Measurements from ENCODE around the gene CFAP100. TPM values are rescaled to one million over a fixed set of nuclear protein-coding genes. Genes with fewer than 3 reads are reported as not detected.

Gene CFAP100
- total and polyA plus RNA-seq, 4 donors = not detected

GRCh38 chr3:126432361-126433104 lies 37.8 kb downstream of the CFAP100 start:
- no peak for ATAC-seq (ENCODE audit: low FRiP score)
- H3K27me3 ChIP-seq (ENCODE audit: control insufficient read depth in 1 of 2, insufficient read depth in 2 of 2, low read length in 1 of 2) = no peaks in the 10 kb centered on the region
- intact Hi-C loops (cut with DNase I) = no loop called here
- no peak overlapping the region for H3K27ac ChIP-seq (ENCODE audit: low read depth in 1 of 2, low read length in 2 of 2)
- H3K4me1 ChIP-seq (ENCODE audit: control insufficient read depth in 1 of 2, insufficient read depth in 2 of 2, low read length in 2 of 2) = no peaks in the 10 kb centered on the region
- DNase-seq = no peak
- 81 to 82% methylated on average over 4 of the region's 4 CpGs for WGBS, 2 donors
- peaks cover 5% of the 10 kb centered on the region for H3K9me3 ChIP-seq (ENCODE audit: control insufficient read depth, low read length)
- H3K36me3 ChIP-seq (ENCODE audit: control insufficient read depth in 1 of 2, insufficient read depth in 2 of 2, low read length in 1 of 2) = no peaks in the 10 kb centered on the region
- no peak overlapping the region for H3K4me3 ChIP-seq (ENCODE audit: low read length in 2 of 2)

GRCh38 chr3:126433105-126433430 lies 38.4 kb downstream of the CFAP100 start:
- intact Hi-C loops (cut with DNase I) = no loop called here
- Histone ChIP-seq H3K27me3 (ENCODE audit: control insufficient read depth in 1 of 2, insufficient read depth in 2 of 2, low read length in 1 of 2) (no peaks in the 10 kb centered on the region), H3K4me1 (ENCODE audit: control insufficient read depth in 1 of 2, insufficient read depth in 2 of 2, low read length in 2 of 2) (no peaks in the 10 kb centered on the region), H3K36me3 (ENCODE audit: control insufficient read depth in 1 of 2, insufficient read depth in 2 of 2, low read length in 1 of 2) (no peaks in the 10 kb centered on the region), H3K27ac (ENCODE audit: low read depth in 1 of 2, low read length in 2 of 2) (no peak overlapping the region), H3K9me3 (ENCODE audit: control insufficient read depth, low read length) (peaks cover 3% of the 10 kb centered on the region), H3K4me3 (ENCODE audit: low read length in 2 of 2) (no peak overlapping the region)
- DNase-seq (no peak), ATAC-seq (ENCODE audit: low FRiP score) (no peak)
- WGBS, 2 donors = 95 to 97% methylated on average over 6 of the region's 6 CpGs

- no peaks in the 10 kb centered on the region for H3K4me1 ChIP-seq (ENCODE audit: control insufficient read depth in 1 of 2, insufficient read depth in 2 of 2, low read length in 2 of 2)
- H3K27ac ChIP-seq (ENCODE audit: low read depth in 1 of 2, low read length in 2 of 2) = no peak overlapping the region
- ATAC-seq (ENCODE audit: low FRiP score) (no peak), DNase-seq (no peak)
- intact Hi-C loops (cut with DNase I) = no loop called here
- H3K9me3 ChIP-seq (ENCODE audit: control insufficient read depth, low read length) = peaks cover 3% of the 10 kb centered on the region
- no peaks in the 10 kb centered on the region for H3K27me3 ChIP-seq (ENCODE audit: control insufficient read depth in 1 of 2, insufficient read depth in 2 of 2, low read length in 1 of 2)
- 81 to 93% methylated on average over 13 of the region's 13 CpGs for WGBS, 2 donors
- H3K4me3 ChIP-seq (ENCODE audit: low read length in 2 of 2) = no peak overlapping the region
- peaks cover 0 to 2% of the 10 kb centered on the region in 2 donors for H3K36me3 ChIP-seq (ENCODE audit: control insufficient read depth in 1 of 2, insufficient read depth in 2 of 2, low read length in 1 of 2)
Observed at GRCh38 chr3:126433496-126434263, 39.0 kb downstream of the CFAP100 start.

GRCh38 chr3:126434264-126434590 lies 39.5 kb downstream of the CFAP100 start:
- Histone ChIP-seq H3K4me3 (ENCODE audit: low read length in 2 of 2) (no peak overlapping the region), H3K4me1 (ENCODE audit: control insufficient read depth in 1 of 2, insufficient read depth in 2 of 2, low read length in 2 of 2) (no peaks in the 10 kb centered on the region), H3K27ac (ENCODE audit: low read depth in 1 of 2, low read length in 2 of 2) (no peak overlapping the region), H3K9me3 (ENCODE audit: control insufficient read depth, low read length) (peaks cover 3% of the 10 kb centered on the region), H3K36me3 (ENCODE audit: control insufficient read depth in 1 of 2, insufficient read depth in 2 of 2, low read length in 1 of 2) (peaks cover 0 to 2% of the 10 kb centered on the region in 2 donors), H3K27me3 (ENCODE audit: control insufficient read depth in 1 of 2, insufficient read depth in 2 of 2, low read length in 1 of 2) (no peaks in the 10 kb centered on the region)
- intact Hi-C loops (cut with DNase I) = no loop called here
- DNase-seq (no peak), ATAC-seq (ENCODE audit: low FRiP score) (no peak)
- 94 to 98% methylated on average over 6 of the region's 6 CpGs for WGBS, 2 donors

- ATAC-seq (ENCODE audit: low FRiP score) = no peak
- H3K27me3 ChIP-seq (ENCODE audit: control insufficient read depth in 1 of 2, insufficient read depth in 2 of 2, low read length in 1 of 2) = no peaks in the 10 kb centered on the region
- DNase-seq = no peak
- no peak overlapping the region for H3K4me3 ChIP-seq (ENCODE audit: low read length in 2 of 2)
- H3K36me3 ChIP-seq (ENCODE audit: control insufficient read depth in 1 of 2, insufficient read depth in 2 of 2, low read length in 1 of 2) = peaks cover 0 to 2% of the 10 kb centered on the region in 2 donors
- H3K27ac ChIP-seq (ENCODE audit: low read depth in 1 of 2, low read length in 2 of 2) = no peak overlapping the region
- H3K4me1 ChIP-seq (ENCODE audit: control insufficient read depth in 1 of 2, insufficient read depth in 2 of 2, low read length in 2 of 2) = no peaks in the 10 kb centered on the region
- WGBS, 2 donors = 93 to 94% methylated on average over 8 of the region's 8 CpGs
- intact Hi-C loops (cut with DNase I) = no loop called here
- H3K9me3 ChIP-seq (ENCODE audit: control insufficient read depth, low read length) = peaks cover 3% of the 10 kb centered on the region
Observed at GRCh38 chr3:126434931-126435411, 40.3 kb downstream of the CFAP100 start.

- WGBS, 2 donors = 92 to 96% methylated on average over 14 of the region's 14 CpGs
- Histone ChIP-seq H3K4me1 (ENCODE audit: control insufficient read depth in 1 of 2, insufficient read depth in 2 of 2, low read length in 2 of 2) (no peaks in the 10 kb centered on the region), H3K27ac (ENCODE audit: low read depth in 1 of 2, low read length in 2 of 2) (no peak overlapping the region), H3K36me3 (ENCODE audit: control insufficient read depth in 1 of 2, insufficient read depth in 2 of 2, low read length in 1 of 2) (peaks cover 0 to 2% of the 10 kb centered on the region in 2 donors), H3K9me3 (ENCODE audit: control insufficient read depth, low read length) (peaks cover 3% of the 10 kb centered on the region), H3K4me3 (ENCODE audit: low read length in 2 of 2) (no peak overlapping the region), H3K27me3 (ENCODE audit: control insufficient read depth in 1 of 2, insufficient read depth in 2 of 2, low read length in 1 of 2) (no peaks in the 10 kb centered on the region)
- no peak for DNase-seq
- no peak for ATAC-seq (ENCODE audit: low FRiP score)
- intact Hi-C loops (cut with DNase I) = no loop called here
Observed at GRCh38 chr3:126435456-126436315, 41.0 kb downstream of the CFAP100 start.

- Histone ChIP-seq H3K27me3 (ENCODE audit: control insufficient read depth in 1 of 2, insufficient read depth in 2 of 2, low read length in 1 of 2) (no peaks in the 10 kb centered on the region), H3K4me3 (ENCODE audit: low read length in 2 of 2) (no peak overlapping the region), H3K9me3 (ENCODE audit: control insufficient read depth, low read length) (no peaks in the 10 kb centered on the region), H3K27ac (ENCODE audit: low read depth in 1 of 2, low read length in 2 of 2) (no peak overlapping the region), H3K4me1 (ENCODE audit: control insufficient read depth in 1 of 2, insufficient read depth in 2 of 2, low read length in 2 of 2) (no peaks in the 10 kb centered on the region), H3K36me3 (ENCODE audit: control insufficient read depth in 1 of 2, insufficient read depth in 2 of 2, low read length in 1 of 2) (peaks cover 0 to 5% of the 10 kb centered on the region in 2 donors)
- 94% methylated on average over 18 of the region's 18 CpGs for WGBS, 2 donors
- intact Hi-C loops (cut with DNase I) = no loop called here
- DNase-seq (no peak), ATAC-seq (ENCODE audit: low FRiP score) (no peak)
Observed at GRCh38 chr3:126436826-126437717, 42.4 kb downstream of the CFAP100 start.

GRCh38 chr3:126438186-126438585 lies 43.5 kb downstream of the CFAP100 start:
- intact Hi-C loops (cut with DNase I) = no loop called here
- Histone ChIP-seq H3K36me3 (ENCODE audit: control insufficient read depth in 1 of 2, insufficient read depth in 2 of 2, low read length in 1 of 2) (peaks cover 0 to 5% of the 10 kb centered on the region in 2 donors), H3K9me3 (ENCODE audit: control insufficient read depth, low read length) (no peaks in the 10 kb centered on the region), H3K27me3 (ENCODE audit: control insufficient read depth in 1 of 2, insufficient read depth in 2 of 2, low read length in 1 of 2) (no peaks in the 10 kb centered on the region), H3K4me3 (ENCODE audit: low read length in 2 of 2) (no peak overlapping the region), H3K4me1 (ENCODE audit: control insufficient read depth in 1 of 2, insufficient read depth in 2 of 2, low read length in 2 of 2) (no peaks in the 10 kb centered on the region), H3K27ac (ENCODE audit: low read depth in 1 of 2, low read length in 2 of 2) (no peak overlapping the region)
- DNase-seq (peak in 1 of 2 donors; percentile 51), ATAC-seq (ENCODE audit: low FRiP score) (no peak)
- WGBS, 2 donors = 86% methylated on average over 8 of the region's 8 CpGs

All from aorta (tissue), 5 donors.